Calu3 (cell line): ENCODE data around the gene TRAF3. TPM values are rescaled to one million over a fixed set of nuclear protein-coding genes. Genes with fewer than 3 reads are reported as not detected.

Source experiments
- BruUV-seq: library from RNA; stranded (reverse); fragments of 400-500 nt; replicated peaks from 2 replicates; lab custom pipeline; 2021; lab: Mats Ljungman, UMichigan
- CTCF ChIA-PET: fragments of 300-600 bp; sonication (Branson Sonifier 250); formaldehyde crosslinking; loops from one replicate; lab custom pipeline; 2022; ENCODE audit warnings: antibody characterized with exemption; lab: Charles Lee
- DNase-seq: peaks from one replicate; pipeline ENCODE4 v3.0.0; 2022
- H3K27ac Mint-ChIP-seq: one replicate; pipeline ENCODE4 v1.8.0; 2022; ENCODE audit warnings: mixed read lengths; ENCODE audit not compliant: unreplicated experiment
- H3K27me3 Mint-ChIP-seq: one replicate; pipeline ENCODE4 v1.8.0; 2022; ENCODE audit warnings: mixed read lengths; ENCODE audit not compliant: unreplicated experiment
- H3K36me3 Mint-ChIP-seq: one replicate; pipeline ENCODE4 v1.8.0; 2022; ENCODE audit warnings: mild to moderate bottlenecking, moderate library complexity, mixed read lengths; ENCODE audit not compliant: insufficient read depth, unreplicated experiment
- H3K4me1 Mint-ChIP-seq: one replicate; pipeline ENCODE4 v1.8.0; 2022; ENCODE audit warnings: mild to moderate bottlenecking, low read depth, mixed read lengths; ENCODE audit not compliant: unreplicated experiment
- H3K4me3 Mint-ChIP-seq: one replicate; pipeline ENCODE4 v1.8.0; 2022; ENCODE audit warnings: mild to moderate bottlenecking, low read depth, moderate library complexity, mixed read lengths; ENCODE audit not compliant: unreplicated experiment
- H3K9me3 Mint-ChIP-seq: one replicate; pipeline ENCODE4 v1.8.0; 2022; ENCODE audit warnings: low read depth, mixed read lengths; ENCODE audit not compliant: unreplicated experiment
- CTCF ChIP-seq: fragments of 200-600 bp; IDR thresholded peaks from one replicate; pipeline ENCODE4 v1.8.0; 2022; ENCODE audit warnings: antibody characterized with exemption; ENCODE audit not compliant: unreplicated experiment
- intact Hi-C: fragments of 100-400 bp; cut with micrococcal nuclease; formaldehyde crosslinking; loops from one replicate; pipeline ENCODE4 v1.10.0; 2022; ENCODE audit not compliant: unreplicated experiment
- total RNA-seq: library from RNA; stranded (reverse); gene quantifications from 2 replicates; pipeline ENCODE4 v1.2.3, GENCODE V29; 2022

TRAF3 gene
- total RNA-seq, 1 experiment from 2014 or later: 24.2 TPM

GRCh38 chr14:102907980-102908730 lies 130.9 kb downstream of the TRAF3 start:
- no peak for DNase-seq
- CTCF ChIA-PET: no interaction called here
- intact Hi-C loops: no loop called here
- no peak overlapping the region for H3K27ac Mint-ChIP-seq
- no peak overlapping the region for H3K4me3 Mint-ChIP-seq
- no peaks in the 10 kb centered on the region for H3K27me3 Mint-ChIP-seq
- peaks cover 20% of the 10 kb centered on the region for H3K36me3 Mint-ChIP-seq
- no peaks in the 10 kb centered on the region for H3K4me1 Mint-ChIP-seq
- no TSS peak for BruUV-seq
- H3K9me3 Mint-ChIP-seq: no peaks in the 10 kb centered on the region
- no peak for TF ChIP-seq CTCF

- H3K27me3 Mint-ChIP-seq: no peaks in the 10 kb centered on the region
- no TSS peak for BruUV-seq
- H3K27ac Mint-ChIP-seq: no peak overlapping the region
- H3K4me3 Mint-ChIP-seq: no peak overlapping the region
- H3K4me1 Mint-ChIP-seq: no peaks in the 10 kb centered on the region
- DNase-seq: no peak
- intact Hi-C loops: no loop called here
- H3K9me3 Mint-ChIP-seq: no peaks in the 10 kb centered on the region
- no peak for TF ChIP-seq CTCF
- CTCF ChIA-PET: no interaction called here
- H3K36me3 Mint-ChIP-seq: peaks cover 20% of the 10 kb centered on the region
Observed at GRCh38 chr14:102908766-102909455, 131.7 kb downstream of the TRAF3 start.

- Mint-ChIP-seq H3K36me3 (peaks cover 17% of the 10 kb centered on the region), H3K9me3 (no peaks in the 10 kb centered on the region), H3K27ac (no peak overlapping the region), H3K27me3 (no peaks in the 10 kb centered on the region), H3K4me3 (no peak overlapping the region), H3K4me1 (no peaks in the 10 kb centered on the region)
- intact Hi-C loops: no loop called here
- no peak for DNase-seq
- no peak for TF ChIP-seq CTCF
- CTCF ChIA-PET: no interaction called here
- no TSS peak for BruUV-seq
Observed at GRCh38 chr14:102909462-102909861, 132.2 kb downstream of the TRAF3 start.

- no peaks in the 10 kb centered on the region for H3K27me3 Mint-ChIP-seq
- H3K27ac Mint-ChIP-seq: no peak overlapping the region
- H3K9me3 Mint-ChIP-seq: no peaks in the 10 kb centered on the region
- TF ChIP-seq CTCF: no peak
- H3K36me3 Mint-ChIP-seq: peaks cover 16% of the 10 kb centered on the region
- no peak overlapping the region for H3K4me3 Mint-ChIP-seq
- no peaks in the 10 kb centered on the region for H3K4me1 Mint-ChIP-seq
- BruUV-seq: no TSS peak
- CTCF ChIA-PET: no interaction called here
- intact Hi-C loops: no loop called here
- DNase-seq: no peak
Observed at GRCh38 chr14:102909911-102910310, 132.7 kb downstream of the TRAF3 start.
